ENCODE results near the gene SP100.

Gene SP100

DNA sequence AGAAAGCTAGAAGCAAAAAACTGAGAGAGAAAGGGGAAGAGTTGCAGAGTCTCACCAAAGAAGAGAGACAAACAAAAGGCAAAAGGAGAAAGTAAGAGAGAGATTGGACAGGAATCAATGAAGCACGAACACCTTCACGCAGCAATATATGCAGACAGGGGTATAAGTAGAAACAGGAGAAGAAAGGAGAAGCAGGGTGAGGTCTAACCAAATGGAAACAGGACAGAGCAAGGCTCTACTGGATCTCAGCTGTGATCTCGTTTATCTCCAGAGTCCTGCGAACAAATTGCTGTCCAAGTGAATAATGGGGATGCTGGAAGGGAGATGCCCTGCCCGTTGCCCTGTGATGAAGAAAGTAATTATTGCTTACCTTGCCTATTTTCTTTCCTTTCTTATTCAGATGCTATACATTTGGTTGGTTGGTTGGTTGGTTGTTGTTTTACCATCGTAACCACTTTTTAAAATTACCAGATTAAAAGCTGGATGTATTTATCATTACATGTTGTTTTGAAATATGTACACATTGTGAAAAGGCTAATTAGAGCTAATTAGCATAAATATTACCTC, 34.0 kb downstream of the SP100 start:
- peaks cover 5% of the 10 kb centered on the region for H3K4me1 ChIP-seq (ENCODE audit: insufficient read depth, low read length, poor library complexity, severe bottlenecking)
- no peaks in the 10 kb centered on the region for H3F3A ChIP-seq (ENCODE audit: low read depth)
- H3K79me2 ChIP-seq (ENCODE audit: insufficient read depth, low read length), result no peaks in the 10 kb centered on the region
- H3K9me2 ChIP-seq (replicated peaks; ENCODE audit: low read depth, low read length), result no peaks in the 10 kb centered on the region
- no peak overlapping the region for H3K4me3 ChIP-seq (ENCODE audit: low read length, poor library complexity, severe bottlenecking)
- H3K36me3 ChIP-seq (ENCODE audit: insufficient read depth, low read length), result peaks cover 61% of the 10 kb centered on the region
- no peaks in the 10 kb centered on the region for H4K20me1 ChIP-seq (ENCODE audit: insufficient read depth, low read length, poor library complexity, severe bottlenecking)
- no peak overlapping the region for H3K9ac ChIP-seq (ENCODE audit: low read depth, low read length, poor library complexity, severe bottlenecking)
- TF ChIP-seq, protein P1, sequence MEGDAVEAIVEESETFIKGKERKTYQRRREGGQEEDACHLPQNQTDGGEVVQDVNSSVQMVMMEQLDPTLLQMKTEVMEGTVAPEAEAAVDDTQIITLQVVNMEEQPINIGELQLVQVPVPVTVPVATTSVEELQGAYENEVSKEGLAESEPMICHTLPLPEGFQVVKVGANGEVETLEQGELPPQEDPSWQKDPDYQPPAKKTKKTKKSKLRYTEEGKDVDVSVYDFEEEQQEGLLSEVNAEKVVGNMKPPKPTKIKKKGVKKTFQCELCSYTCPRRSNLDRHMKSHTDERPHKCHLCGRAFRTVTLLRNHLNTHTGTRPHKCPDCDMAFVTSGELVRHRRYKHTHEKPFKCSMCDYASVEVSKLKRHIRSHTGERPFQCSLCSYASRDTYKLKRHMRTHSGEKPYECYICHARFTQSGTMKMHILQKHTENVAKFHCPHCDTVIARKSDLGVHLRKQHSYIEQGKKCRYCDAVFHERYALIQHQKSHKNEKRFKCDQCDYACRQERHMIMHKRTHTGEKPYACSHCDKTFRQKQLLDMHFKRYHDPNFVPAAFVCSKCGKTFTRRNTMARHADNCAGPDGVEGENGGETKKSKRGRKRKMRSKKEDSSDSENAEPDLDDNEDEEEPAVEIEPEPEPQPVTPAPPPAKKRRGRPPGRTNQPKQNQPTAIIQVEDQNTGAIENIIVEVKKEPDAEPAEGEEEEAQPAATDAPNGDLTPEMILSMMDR (conservative IDR thresholded peaks at IDR 0.05; ENCODE audit: low read length), result no peak
- TF ChIP-seq EZH2phosphoT487 (IDR thresholded peaks at IDR 0.05; ENCODE audit: borderline replicate concordance), result no peak
- no peak overlapping the region for H3K4me2 ChIP-seq (ENCODE audit: low read depth, low read length, poor library complexity, severe bottlenecking)
- no peaks in the 10 kb centered on the region for H3K27me3 ChIP-seq (ENCODE audit: insufficient read depth, low read length, poor library complexity, severe bottlenecking)
- H3K9me3 ChIP-seq (ENCODE audit: insufficient read depth, low read depth, low read length), result no peaks in the 10 kb centered on the region
- H2AFZ ChIP-seq (ENCODE audit: low read length), result no peak overlapping the region

DNA sequence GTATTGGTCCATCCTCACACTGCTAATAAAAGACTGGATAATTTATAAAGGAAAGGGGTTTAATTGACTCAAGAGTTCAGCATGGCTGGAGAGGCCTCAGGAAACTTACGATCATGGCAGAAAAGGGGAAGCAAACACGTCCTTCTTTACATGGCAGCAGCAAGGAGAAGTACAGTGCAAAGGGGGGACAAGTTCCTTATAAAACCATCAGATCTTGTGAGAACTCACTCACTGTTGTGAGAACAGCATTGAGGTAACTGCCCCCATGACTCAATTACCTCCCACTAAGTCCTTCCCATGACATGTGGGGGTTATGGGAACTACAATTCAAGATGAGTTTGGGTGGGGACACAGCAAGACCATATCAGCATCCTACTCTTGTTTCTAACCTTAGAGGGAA, 37.0 kb downstream of the SP100 start:
- Histone ChIP-seq H4K20me1 (ENCODE audit: insufficient read depth, low read length, poor library complexity, severe bottlenecking) (no peaks in the 10 kb centered on the region), H3K36me3 (ENCODE audit: insufficient read depth, low read length) (peaks cover 56% of the 10 kb centered on the region), H3K9me2 (replicated peaks; ENCODE audit: low read depth, low read length) (no peaks in the 10 kb centered on the region), H3K9ac (ENCODE audit: low read depth, low read length, poor library complexity, severe bottlenecking) (no peak overlapping the region), H3K4me3 (ENCODE audit: low read length, poor library complexity, severe bottlenecking) (no peak overlapping the region), H2AFZ (ENCODE audit: low read length) (no peak overlapping the region), H3F3A (ENCODE audit: low read depth) (no peaks in the 10 kb centered on the region), H3K9me3 (ENCODE audit: insufficient read depth, low read depth, low read length) (peaks cover 5% of the 10 kb centered on the region; the same call in 1 of the 2 replicates), H3K79me2 (ENCODE audit: insufficient read depth, low read length) (no peaks in the 10 kb centered on the region), H3K27me3 (ENCODE audit: insufficient read depth, low read length, poor library complexity, severe bottlenecking) (no peaks in the 10 kb centered on the region), H3K4me2 (ENCODE audit: low read depth, low read length, poor library complexity, severe bottlenecking) (no peak overlapping the region), H3K4me1 (ENCODE audit: insufficient read depth, low read length, poor library complexity, severe bottlenecking) (peaks cover 11% of the 10 kb centered on the region)
- TF ChIP-seq, protein P1 (conservative IDR thresholded peaks at IDR 0.05; ENCODE audit: low read length), result no peak
- no peak for TF ChIP-seq EZH2phosphoT487 (IDR thresholded peaks at IDR 0.05; ENCODE audit: borderline replicate concordance)

DNA sequence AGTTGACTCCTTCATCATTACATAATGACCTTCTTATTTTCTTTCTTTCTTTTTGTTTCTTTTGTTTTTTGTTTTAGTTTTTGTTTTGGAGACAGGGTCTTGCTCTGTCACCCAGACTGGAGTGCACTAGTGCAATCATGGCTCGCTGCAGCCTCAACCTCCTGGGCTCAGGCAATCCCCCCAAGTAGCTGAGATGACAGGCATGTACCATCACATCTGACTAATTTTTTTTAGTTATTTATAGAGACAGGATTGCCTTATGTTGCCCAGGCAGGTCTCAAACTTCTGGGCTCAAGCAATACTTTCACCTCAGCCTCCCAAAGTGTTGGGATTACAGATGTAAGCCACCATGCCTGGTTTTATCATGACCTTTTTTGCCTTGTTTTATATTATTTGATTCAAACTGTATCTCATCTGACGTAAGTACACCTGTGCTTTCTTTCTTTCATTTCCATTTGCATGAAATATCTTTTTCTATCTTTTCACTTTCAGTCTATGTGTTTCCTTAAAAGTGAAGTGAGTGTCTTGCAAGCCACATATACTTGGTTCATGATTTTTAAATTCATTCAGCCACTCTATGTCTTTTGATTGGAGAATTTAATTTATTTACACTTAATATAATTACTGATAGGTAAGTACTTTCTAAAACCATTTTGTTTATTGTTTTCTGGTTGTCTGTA, 39.1 kb downstream of the SP100 start:
- TF ChIP-seq EZH2phosphoT487 (IDR thresholded peaks at IDR 0.05; ENCODE audit: borderline replicate concordance), result no peak
- TF ChIP-seq, protein P1 (conservative IDR thresholded peaks at IDR 0.05; ENCODE audit: low read length), result no peak
- H4K20me1 ChIP-seq (ENCODE audit: insufficient read depth, low read length, poor library complexity, severe bottlenecking), result no peaks in the 10 kb centered on the region
- no peak overlapping the region for H3K4me3 ChIP-seq (ENCODE audit: low read length, poor library complexity, severe bottlenecking)
- peaks cover 9% of the 10 kb centered on the region for H3K4me1 ChIP-seq (ENCODE audit: insufficient read depth, low read length, poor library complexity, severe bottlenecking)
- no peaks in the 10 kb centered on the region for H3F3A ChIP-seq (ENCODE audit: low read depth)
- no peak overlapping the region for H3K9ac ChIP-seq (ENCODE audit: low read depth, low read length, poor library complexity, severe bottlenecking)
- H3K4me2 ChIP-seq (ENCODE audit: low read depth, low read length, poor library complexity, severe bottlenecking), result no peak overlapping the region
- H3K27me3 ChIP-seq (ENCODE audit: insufficient read depth, low read length, poor library complexity, severe bottlenecking), result no peaks in the 10 kb centered on the region
- H3K9me2 ChIP-seq (replicated peaks; ENCODE audit: low read depth, low read length), result no peaks in the 10 kb centered on the region
- no peak overlapping the region for H2AFZ ChIP-seq (ENCODE audit: low read length)
- no peaks in the 10 kb centered on the region for H3K79me2 ChIP-seq (ENCODE audit: insufficient read depth, low read length)
- peaks cover 5% of the 10 kb centered on the region; the same call in 1 of the 2 replicates for H3K9me3 ChIP-seq (ENCODE audit: insufficient read depth, low read depth, low read length)
- H3K36me3 ChIP-seq (ENCODE audit: insufficient read depth, low read length), result peaks cover 56% of the 10 kb centered on the region

Data from Loucy (cell line).